Chondrocyte (in vitro differentiated cells): ENCODE measurements around the gene WWC1. TPM values are rescaled to one million over a fixed set of nuclear protein-coding genes. Genes with fewer than 3 reads are reported as not detected.

ENCODE experiments used
- DNase-seq: peaks from one replicate; pipeline ENCODE4 v3.0.0; 2021; ENCODE audit warnings: mixed read lengths, low spot score
- H3K27ac Mint-ChIP-seq: one replicate; pipeline ENCODE4 v1.8.0; 2021; ENCODE audit warnings: mild to moderate bottlenecking, moderate library complexity, mixed read lengths; ENCODE audit not compliant: unreplicated experiment
- H3K27me3 Mint-ChIP-seq: 2 replicates; pipeline ENCODE4 v1.8.0; 2021; ENCODE audit warnings: low read depth, mixed read lengths
- H3K36me3 Mint-ChIP-seq: 2 replicates; pipeline ENCODE4 v1.8.0; 2021; ENCODE audit warnings: low read depth, mixed read lengths
- H3K4me1 Mint-ChIP-seq: 2 replicates; pipeline ENCODE4 v1.8.0; 2021; ENCODE audit warnings: low read depth, mild to moderate bottlenecking, mixed read lengths
- H3K4me3 Mint-ChIP-seq: one replicate; pipeline ENCODE4 v1.8.0; 2021; ENCODE audit warnings: mild to moderate bottlenecking, moderate library complexity, mixed read lengths; ENCODE audit not compliant: unreplicated experiment
- H3K9me3 Mint-ChIP-seq: 2 replicates; pipeline ENCODE4 v1.8.0; 2021; ENCODE audit warnings: low read depth, mixed read lengths
- total RNA-seq: library from RNA; stranded (reverse); gene quantifications from 3 replicates; pipeline ENCODE4 v1.2.1, GENCODE V29; 2021
- TF ChIP-seq, protein P1 (sequence below): fragments of 200-600 bp; sonication (generic); IDR thresholded peaks from 2 replicates; pipeline ENCODE4 v1.5.0; 2021; ENCODE audit warnings: antibody characterized with exemption, mild to moderate bottlenecking, moderate library complexity

Gene WWC1
- total RNA-seq, 1 donor from 2014 or later: 2.1 TPM

DNA sequence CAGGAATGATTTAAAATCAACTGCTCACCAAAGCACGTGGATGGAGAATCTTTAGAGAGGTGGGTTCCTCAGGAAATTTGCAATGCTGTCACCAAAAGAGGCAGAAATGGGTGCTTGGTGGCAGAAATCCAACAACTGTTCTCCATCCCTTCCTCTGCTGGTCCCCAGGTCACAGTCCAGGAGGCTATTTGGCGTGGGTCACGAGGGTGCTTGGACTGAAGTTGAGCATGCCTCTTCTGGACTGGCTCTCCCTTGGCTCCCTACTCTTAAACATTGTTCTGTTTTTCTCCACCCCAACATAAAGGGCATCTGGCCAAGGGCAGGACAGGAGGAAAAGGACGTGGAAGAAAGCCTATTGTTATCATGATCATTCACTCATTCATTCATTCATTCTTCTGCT is 58.9 kb downstream of the WWC1 start:
- no peaks in the 10 kb centered on the region for H3K9me3 Mint-ChIP-seq
- no peak overlapping the region for H3K27ac Mint-ChIP-seq
- H3K4me3 Mint-ChIP-seq: no peak overlapping the region
- peaks cover 6% of the 10 kb centered on the region for H3K4me1 Mint-ChIP-seq
- H3K36me3 Mint-ChIP-seq: no peaks in the 10 kb centered on the region
- H3K27me3 Mint-ChIP-seq: no peaks in the 10 kb centered on the region
- TF ChIP-seq, protein P1, sequence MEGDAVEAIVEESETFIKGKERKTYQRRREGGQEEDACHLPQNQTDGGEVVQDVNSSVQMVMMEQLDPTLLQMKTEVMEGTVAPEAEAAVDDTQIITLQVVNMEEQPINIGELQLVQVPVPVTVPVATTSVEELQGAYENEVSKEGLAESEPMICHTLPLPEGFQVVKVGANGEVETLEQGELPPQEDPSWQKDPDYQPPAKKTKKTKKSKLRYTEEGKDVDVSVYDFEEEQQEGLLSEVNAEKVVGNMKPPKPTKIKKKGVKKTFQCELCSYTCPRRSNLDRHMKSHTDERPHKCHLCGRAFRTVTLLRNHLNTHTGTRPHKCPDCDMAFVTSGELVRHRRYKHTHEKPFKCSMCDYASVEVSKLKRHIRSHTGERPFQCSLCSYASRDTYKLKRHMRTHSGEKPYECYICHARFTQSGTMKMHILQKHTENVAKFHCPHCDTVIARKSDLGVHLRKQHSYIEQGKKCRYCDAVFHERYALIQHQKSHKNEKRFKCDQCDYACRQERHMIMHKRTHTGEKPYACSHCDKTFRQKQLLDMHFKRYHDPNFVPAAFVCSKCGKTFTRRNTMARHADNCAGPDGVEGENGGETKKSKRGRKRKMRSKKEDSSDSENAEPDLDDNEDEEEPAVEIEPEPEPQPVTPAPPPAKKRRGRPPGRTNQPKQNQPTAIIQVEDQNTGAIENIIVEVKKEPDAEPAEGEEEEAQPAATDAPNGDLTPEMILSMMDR: no peak
- DNase-seq: no peak

DNA sequence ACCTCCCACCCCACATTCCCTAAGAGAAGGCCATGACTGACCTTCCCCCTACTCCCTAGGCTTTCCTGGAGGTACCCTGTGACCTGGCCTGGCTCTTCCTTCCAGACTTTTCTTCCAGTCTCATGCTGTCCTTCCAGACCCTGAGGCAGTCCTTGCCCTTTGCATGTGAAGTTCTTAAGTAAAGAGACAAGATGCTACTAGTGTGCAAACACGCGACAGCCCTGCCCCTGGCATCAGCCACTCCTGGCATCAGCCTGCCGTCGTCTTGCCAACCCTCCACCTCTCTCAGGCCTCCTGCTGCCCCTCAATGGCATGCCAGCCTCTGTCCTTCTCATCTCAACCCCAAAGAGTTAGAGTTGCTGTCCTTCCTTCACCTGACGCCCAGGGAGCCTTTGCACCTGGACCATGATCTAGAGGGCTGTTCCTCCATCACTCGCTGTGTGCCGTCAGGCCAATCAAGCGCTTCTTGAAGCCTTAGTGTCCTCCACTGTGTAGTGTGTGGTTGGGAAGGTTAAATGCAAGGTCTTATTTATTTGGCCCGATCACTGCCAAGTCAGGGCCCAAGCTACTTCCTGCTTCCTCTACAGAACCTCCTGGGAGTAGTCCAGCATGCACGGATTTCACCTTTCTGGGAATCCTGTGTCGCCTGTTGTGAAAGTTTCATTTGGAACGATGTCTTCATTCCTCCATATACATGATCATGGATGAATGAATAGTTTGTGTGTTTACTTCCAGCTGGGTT is 61.9 kb downstream of the WWC1 start:
- Mint-ChIP-seq H3K27me3 (peaks cover 3% of the 10 kb centered on the region), H3K27ac (no peak overlapping the region), H3K4me1 (peaks cover 6% of the 10 kb centered on the region), H3K9me3 (no peaks in the 10 kb centered on the region), H3K36me3 (no peaks in the 10 kb centered on the region), H3K4me3 (no peak overlapping the region)
- no peak for DNase-seq
- TF ChIP-seq, protein P1: no peak

DNA sequence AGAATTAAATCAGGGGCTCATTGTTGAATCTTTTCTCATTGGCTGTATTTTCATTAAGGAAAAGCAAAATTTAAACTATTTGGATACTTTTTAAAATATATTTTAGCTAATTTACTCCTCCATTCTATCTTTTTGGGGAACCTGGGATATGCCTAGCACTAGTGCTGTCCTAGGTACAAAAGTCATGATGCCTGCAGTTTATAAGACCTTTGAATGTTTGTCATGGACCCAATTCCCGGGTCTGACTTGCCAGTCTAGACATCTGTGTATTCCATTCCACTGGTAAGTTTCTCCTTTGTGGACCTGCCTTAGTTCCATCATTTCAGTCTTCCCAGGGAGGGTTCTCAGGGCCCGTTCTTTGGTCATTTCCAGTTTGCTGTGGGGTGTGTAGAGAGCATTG is 63.0 kb downstream of the WWC1 start:
- TF ChIP-seq, protein P1: no peak
- Mint-ChIP-seq H3K4me1 (peaks cover 6% of the 10 kb centered on the region), H3K36me3 (no peaks in the 10 kb centered on the region), H3K9me3 (no peaks in the 10 kb centered on the region), H3K27ac (no peak overlapping the region), H3K27me3 (peaks cover 3% of the 10 kb centered on the region), H3K4me3 (no peak overlapping the region)
- no peak for DNase-seq

DNA sequence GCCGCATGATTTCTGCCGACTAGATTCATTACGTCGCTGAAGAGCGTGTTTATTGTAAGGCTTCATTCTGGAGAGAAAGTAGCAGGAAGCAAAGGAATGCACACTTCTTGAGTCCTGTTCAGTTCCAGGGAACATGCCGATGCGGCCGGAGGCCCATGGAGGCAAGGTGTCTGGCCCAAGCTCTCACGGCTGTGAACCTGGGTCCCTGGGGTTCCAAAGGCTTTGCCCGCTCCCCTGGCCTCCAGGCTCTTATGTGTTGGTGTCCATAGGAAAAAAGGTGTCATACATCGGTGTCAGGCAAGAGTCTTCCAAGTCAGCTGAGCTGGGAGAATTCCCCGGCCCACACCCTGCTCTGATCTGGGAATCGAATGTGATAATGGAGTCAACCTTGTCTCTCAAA is 64.7 kb downstream of the WWC1 start:
- no peaks in the 10 kb centered on the region for H3K9me3 Mint-ChIP-seq
- TF ChIP-seq, protein P1: no peak
- no peak overlapping the region for H3K4me3 Mint-ChIP-seq
- H3K4me1 Mint-ChIP-seq: peaks cover 6% of the 10 kb centered on the region
- H3K27ac Mint-ChIP-seq: no peak overlapping the region
- peaks cover 3% of the 10 kb centered on the region for H3K27me3 Mint-ChIP-seq
- no peaks in the 10 kb centered on the region for H3K36me3 Mint-ChIP-seq
- DNase-seq: no peak

DNA sequence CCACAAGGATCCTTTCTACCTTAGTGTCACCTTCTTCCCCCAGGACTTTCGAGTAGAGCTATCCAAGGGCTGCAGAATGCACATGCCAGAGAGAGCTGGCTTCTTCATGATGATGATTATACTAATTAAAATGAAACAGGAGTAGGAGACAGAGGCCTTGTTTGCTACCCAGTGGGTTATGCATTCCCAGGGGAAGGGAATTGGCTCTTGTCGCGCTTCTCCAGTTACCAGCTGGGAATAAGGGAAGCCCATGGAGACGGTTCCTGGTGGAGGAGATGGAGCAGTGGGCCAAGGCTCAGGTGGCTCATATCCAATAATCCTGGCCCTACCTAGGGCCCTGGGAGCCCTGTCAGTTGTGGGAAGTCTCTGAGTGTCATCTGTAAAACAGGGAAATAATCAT is 65.1 kb downstream of the WWC1 start:
- no peak for DNase-seq
- no peaks in the 10 kb centered on the region for H3K36me3 Mint-ChIP-seq
- H3K4me3 Mint-ChIP-seq: no peak overlapping the region
- TF ChIP-seq, protein P1: no peak
- no peak overlapping the region for H3K27ac Mint-ChIP-seq
- H3K9me3 Mint-ChIP-seq: no peaks in the 10 kb centered on the region
- H3K27me3 Mint-ChIP-seq: peaks cover 3% of the 10 kb centered on the region
- peaks cover 6% of the 10 kb centered on the region for H3K4me1 Mint-ChIP-seq
